ENCODE data around the gene CABLES1. TPM values are rescaled to one million over a fixed set of nuclear protein-coding genes. Genes with fewer than 3 reads are reported as not detected.

CABLES1 gene
- total and polyA plus RNA-seq, 2 of the 8 experiments (the other 6 are each of a cell fraction or from before 2014, with no cell fraction given), result 9.2 to 26.4 TPM

GRCh38 chr18:23173912-23174311 lies 38.6 kb downstream of the CABLES1 start:
- Histone ChIP-seq H3K9ac (replicated peaks in 1 of 4; ENCODE audit: extremely low read depth in 1 of 4, low read depth in 3 of 4, low read length in 3 of 4) (no peak overlapping the region), H3K27me3 (replicated peaks in 1 of 4; ENCODE audit: control insufficient read depth in 3 of 4, extremely low read depth in 1 of 4, insufficient read depth in 3 of 4, low read length in 3 of 4) (no peaks in the 10 kb centered on the region), H3K36me3 (ENCODE audit: control insufficient read depth in 2 of 4, insufficient read depth in 4 of 4, low read length in 3 of 4) (no peaks in the 10 kb centered on the region), H2BK15ac (ENCODE audit: low read length) (no peak overlapping the region), H3K4ac (replicated peaks; ENCODE audit: insufficient read length, low read depth, low read length) (no peak overlapping the region), H2AFZ (ENCODE audit: low read length) (no peak overlapping the region), H3K79me1 (ENCODE audit: low read depth, low read length) (peaks cover 22% of the 10 kb centered on the region), H4K8ac (ENCODE audit: extremely low read depth, insufficient read depth, low read length) (no peak overlapping the region), H2BK120ac (replicated peaks; ENCODE audit: low read depth, low read length) (no peak overlapping the region), H3K9me3 (ENCODE audit: insufficient read depth in 2 of 2, low read depth in 1 of 2, low read length in 1 of 2) (no peaks in the 10 kb centered on the region), H3K56ac (replicated peaks; ENCODE audit: insufficient read length, low read depth, low read length) (no peak overlapping the region), H3K4me2 (ENCODE audit: insufficient read depth in 1 of 2, low read depth in 2 of 2, low read length in 2 of 2) (no peak overlapping the region), H4K20me1 (replicated peaks in 1 of 2; ENCODE audit: control insufficient read depth in 1 of 2, insufficient read depth in 2 of 2, low read length in 2 of 2) (peaks cover 0 to 1% of the 10 kb centered on the region in 2 experiments), H3K23me2 (ENCODE audit: low read depth, low read length) (no peaks in the 10 kb centered on the region), H3K18ac (ENCODE audit: extremely low read depth, low read length) (no peak overlapping the region), H3K27ac (ENCODE audit: low read depth, low read length) (no peak overlapping the region), H3K79me2 (ENCODE audit: control insufficient read depth in 1 of 2, insufficient read depth in 2 of 2, low read length in 2 of 2) (peaks cover 0 to 87% of the 10 kb centered on the region in 2 experiments; a peak in 2 of 4 replicates), H2AK5ac (ENCODE audit: low read depth, low read length) (no peak overlapping the region), H3K4me3 (ENCODE audit: extremely low read depth in 1 of 4, insufficient read depth in 2 of 4, low read depth in 3 of 4, low read length in 4 of 4) (no peak overlapping the region), H4K91ac (replicated peaks; ENCODE audit: insufficient read length, low read length) (no peak overlapping the region), H4K5ac (ENCODE audit: insufficient read length, low read depth, low read length) (no peak overlapping the region), H3K4me1 (replicated peaks in 1 of 4; ENCODE audit: control insufficient read depth in 3 of 4, insufficient read depth in 4 of 4, low read length in 3 of 4) (peaks cover 8 to 35% (median 29%) of the 10 kb centered on the region in 4 experiments), H2BK20ac (ENCODE audit: low read length) (no peak overlapping the region), H2BK5ac (ENCODE audit: low read depth, low read length) (no peak overlapping the region), H3K23ac (ENCODE audit: insufficient read length) (no peak overlapping the region), H3K14ac (ENCODE audit: insufficient read length) (no peak overlapping the region), H2BK12ac (ENCODE audit: low read depth, low read length) (no peak overlapping the region)
- CTCF ChIA-PET (ENCODE audit: partially characterized antibody), result interaction anchor here (0.7 to 1.5 kb wide), 4 partner anchors 18 to 142 kb away, joined by 3 to 4 read pairs (median 4); no protein-coding TSS in a partner anchor
- POLR2A ChIA-PET (ENCODE audit: partially characterized antibody), result interaction anchor here (0.8 kb wide), 1 partner anchor 12 kb away, joined by 4 read pairs; no protein-coding TSS in a partner anchor
- no peak for DNase-seq (ENCODE audit: low read depth in 1 of 2, low spot score in 2 of 2)
- 86% methylated on average over 7 of the region's 7 CpGs; no CpG with 5 or more reads in 1 of the 2 experiments for WGBS, 2 experiments (ENCODE audit: extremely low coverage in 1 of 2, insufficient coverage in 1 of 2, insufficient read length in 1 of 2, insufficient replicate concordance in 2 of 2, low coverage in 1 of 2, low lambda C conversion rate in 2 of 2, missing lambda C conversion rate in 1 of 2)
- FAIRE-seq, result no peak
- TF ChIP-seq RXRA (IDR thresholded peaks at IDR 0.05; ENCODE audit: insufficient read depth, low read depth, low read length) (no peak), KDM5A (IDR thresholded peaks at IDR 0.05; ENCODE audit: low read length) (no peak), RNF2 (IDR thresholded peaks at IDR 0.05; ENCODE audit: borderline replicate concordance, low read depth, low read length, missing control alignments, poor library complexity, severe bottlenecking) (no peak), BCL11A (IDR thresholded peaks at IDR 0.05; ENCODE audit: low read depth in 2 of 2, low read length in 2 of 2) (no peak), CHD1 (IDR thresholded peaks at IDR 0.05; ENCODE audit: low read depth, low read length) (no peak), TAF1 (IDR thresholded peaks at IDR 0.05; ENCODE audit: low read depth, low read length) (no peak), CREB1 (IDR thresholded peaks at IDR 0.05) (no peak), HDAC6 (IDR thresholded peaks at IDR 0.05; ENCODE audit: low read depth, low read length) (no peak), CBX8 (IDR thresholded peaks at IDR 0.05; ENCODE audit: borderline replicate concordance, low read depth, low read length) (no peak), RAD21 (IDR thresholded peaks at IDR 0.05 in 1 of 2, conservative IDR thresholded peaks at IDR 0.05 in 1 of 2; ENCODE audit: low read depth in 2 of 2, low read length in 2 of 2) (no peak), SP1 (IDR thresholded peaks at IDR 0.05; ENCODE audit: low read depth, low read length) (no peak), ZNF274 (IDR thresholded peaks at IDR 0.05; ENCODE audit: borderline replicate concordance, extremely low read depth, low read length) (no peak), SP4 (IDR thresholded peaks at IDR 0.05; ENCODE audit: low read length) (no peak)
- TF ChIP-seq, protein P1, sequence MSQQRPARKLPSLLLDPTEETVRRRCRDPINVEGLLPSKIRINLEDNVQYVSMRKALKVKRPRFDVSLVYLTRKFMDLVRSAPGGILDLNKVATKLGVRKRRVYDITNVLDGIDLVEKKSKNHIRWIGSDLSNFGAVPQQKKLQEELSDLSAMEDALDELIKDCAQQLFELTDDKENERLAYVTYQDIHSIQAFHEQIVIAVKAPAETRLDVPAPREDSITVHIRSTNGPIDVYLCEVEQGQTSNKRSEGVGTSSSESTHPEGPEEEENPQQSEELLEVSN (IDR thresholded peaks at IDR 0.05), result no peak
